K562 (cell line): Measurements from ENCODE around the gene CACNA1C. TPM values are rescaled to one million over a fixed set of nuclear protein-coding genes. Genes with fewer than 3 reads are reported as not detected.

Source experiments
- ATAC-seq: fragments of 200-7000 bp; cut with Tn5 transposase; 3 replicates; pipeline ENCODE4 v1.9.1; 2020; ENCODE audit warnings: moderate library complexity
- BruUV-seq: library from RNA; stranded (reverse); fragments of 400-500 nt; replicated peaks from 2 replicates; lab custom pipeline; 2021; lab: Mats Ljungman, UMichigan
- CTCF ChIA-PET: fragments of 300-600 bp; formaldehyde crosslinking; extraction: SDS; loops from one replicate; lab custom pipeline; 2021; ENCODE audit warnings: low intra/inter-chr PET ratio; lab: Yijun Ruan, JAX
- POLR2A ChIA-PET: fragments of 300-600, 350-650 bp; sonication (Branson Sonifier 250); formaldehyde crosslinking; extraction: SDS; loops from one replicate; lab custom pipeline; 2021; ENCODE audit warnings: antibody characterized with exemption, inconsistent platforms; lab: Yijun Ruan, JAX
- DNase-seq, 4 experiments: peaks; one replicate each; pipeline versions ENCODE4 v3.0.0 to v3.0.0-alpha.2; 2011 to 2018; ENCODE audit warnings: low spot score in 3 of 4, mixed read lengths in 3 of 4; ENCODE audit errors: extremely low read depth in 1 of 4
- FAIRE-seq: peaks from 2 replicates; lab custom pipeline; 2011; peaks lifted over from hg19 to GRCh38; lab: Jason Lieb, UNC
- H2AFZ ChIP-seq: 2 replicates; pipeline ENCODE4 v1.6.0; 2011; ENCODE audit warnings: low read depth, low read length, control low read depth, inconsistent platforms
- H3K27ac ChIP-seq: fragments of 200-600 bp; 3 replicates; pipeline ENCODE4 v1.8.0; 2011; ENCODE audit warnings: low read depth, mild to moderate bottlenecking, control low read depth, inconsistent platforms, low read length, moderate library complexity, mixed read lengths; ENCODE audit errors: extremely low read depth
- H3K27me3 ChIP-seq, 2 experiments: fragments of 300-600 bp in 1 of 2; 2 replicates in 1 of 2; 3 replicates in 1 of 2; pipeline versions ENCODE4 v1.6.0 to v1.8.0; 2011; ENCODE audit warnings: inconsistent platforms in 2 of 2, low read length in 2 of 2, mild to moderate bottlenecking in 1 of 2, mixed read lengths in 1 of 2, moderate library complexity in 1 of 2; ENCODE audit not compliant: control insufficient read depth in 2 of 2, insufficient read depth in 2 of 2
- H3K36me3 ChIP-seq: fragments of 300-600 bp; 3 replicates; pipeline ENCODE4 v1.8.0; 2011; ENCODE audit warnings: mild to moderate bottlenecking, low read length, inconsistent platforms; ENCODE audit not compliant: control insufficient read depth, insufficient read depth
- H3K4me1 ChIP-seq, 2 experiments: fragments of 200-600 bp in 1 of 2; replicated peaks in 1 of 2; 2 replicates in 1 of 2; 3 replicates in 1 of 2; pipeline versions ENCODE4 v1.5.1 to v1.8.0; 2011; ENCODE audit warnings: inconsistent platforms in 2 of 2, low read length in 2 of 2, mild to moderate bottlenecking in 1 of 2, mixed read lengths in 1 of 2, moderate library complexity in 1 of 2; ENCODE audit not compliant: control insufficient read depth in 2 of 2, insufficient read depth in 2 of 2
- H3K4me2 ChIP-seq: 2 replicates; pipeline ENCODE4 v1.6.1; 2011; ENCODE audit warnings: low read length, control low read depth, inconsistent platforms, mixed read lengths; ENCODE audit not compliant: insufficient read depth
- H3K4me3 ChIP-seq: fragments of 200-600 bp; sonication (generic), shearing (Covaris generic); 2 replicates; pipeline ENCODE4 v1.5.1; 2016; ENCODE audit warnings: control low read depth, inconsistent platforms
- H3K79me2 ChIP-seq: fragments of 200-600 bp; 3 replicates; pipeline ENCODE4 v1.8.0; 2011; ENCODE audit warnings: low read length, inconsistent platforms; ENCODE audit not compliant: control insufficient read depth, insufficient read depth
- H3K9ac ChIP-seq, 2 experiments: 2 replicates each; pipeline versions ENCODE4 v1.6.0 to v1.6.1; 2011; ENCODE audit warnings: low read depth in 2 of 2, low read length in 2 of 2, control low read depth in 1 of 2, inconsistent platforms in 1 of 2, mild to moderate bottlenecking in 1 of 2, mixed read lengths in 1 of 2; ENCODE audit not compliant: insufficient read depth in 1 of 2
- H3K9me1 ChIP-seq: one replicate; pipeline ENCODE4 v1.6.0; 2011; ENCODE audit warnings: inconsistent platforms, mild to moderate bottlenecking, low read length, moderate library complexity; ENCODE audit not compliant: control insufficient read depth, insufficient read depth
- H3K9me3 ChIP-seq: replicated peaks from 2 replicates; pipeline ENCODE4 v1.5.1; 2011; ENCODE audit warnings: low read depth, low read length, inconsistent platforms; ENCODE audit not compliant: control insufficient read depth, insufficient read depth
- H4K20me1 ChIP-seq: replicated peaks from 2 replicates; pipeline ENCODE4 v1.6.1; 2011; ENCODE audit warnings: low read length, inconsistent platforms, mixed read lengths; ENCODE audit not compliant: control insufficient read depth, insufficient read depth
- GTF2E2 ChIP-seq: fragments of 200-800 bp; sonication (Bioruptor generic); IDR thresholded peaks from 2 replicates; pipeline ENCODE4 v1.6.1; 2016; ENCODE audit warnings: missing genetic modification characterization, missing compliant biosample characterization
- HOXB6 ChIP-seq: fragments of 250-450 bp; sonication (Bioruptor Pico); IDR thresholded peaks from 2 replicates; pipeline ENCODE4 v1.5.1; 2022; ENCODE audit warnings: mild to moderate bottlenecking, borderline replicate concordance
- IRF9 ChIP-seq: fragments of 450-650 bp; IDR thresholded peaks from 2 replicates; pipeline ENCODE4 v1.6.1; 2016; ENCODE audit warnings: missing biosample characterization, missing genetic modification characterization
- MEF2A ChIP-seq: IDR thresholded peaks from 2 replicates; pipeline ENCODE4 v1.6.1; 2011; ENCODE audit warnings: low read depth, mild to moderate bottlenecking, low read length, moderate library complexity; ENCODE audit not compliant: control insufficient read depth
- MYNN ChIP-seq, 2 experiments: sonication (generic); formaldehyde crosslinking in 1 of 2; IDR thresholded peaks; 2 replicates each; pipeline versions ENCODE4 v1.5.0 to v1.6.1; 2016 to 2020; ENCODE audit warnings: antibody characterized with exemption in 1 of 2, missing genetic modification reagents in 1 of 2
- NEUROD1 ChIP-seq: fragments of 150-350 bp; IDR thresholded peaks from 2 replicates; pipeline ENCODE4 v1.6.1; 2014; ENCODE audit warnings: borderline replicate concordance, low read length, low read depth; ENCODE audit not compliant: partially characterized antibody
- PHB ChIP-seq: fragments of 250-450 bp; sonication (Bioruptor Pico); IDR thresholded peaks from 2 replicates; pipeline ENCODE4 v1.5.0; 2021
- PURB ChIP-seq: sonication (generic); formaldehyde crosslinking; IDR thresholded peaks from 2 replicates; pipeline ENCODE4 v1.9.0; 2021; ENCODE audit warnings: low read depth, mild to moderate bottlenecking, missing genetic modification reagents
- TCF3 ChIP-seq: sonication (generic); formaldehyde crosslinking; IDR thresholded peaks from 2 replicates; pipeline ENCODE4 v1.4.0; 2020; ENCODE audit warnings: mild to moderate bottlenecking, missing genetic modification reagents
- XRCC5 ChIP-seq: fragments of 200-400 bp; formaldehyde crosslinking; IDR thresholded peaks from 2 replicates; pipeline ENCODE4 v1.6.1; 2017; ENCODE audit warnings: low read depth, mild to moderate bottlenecking, low read length
- ZNF124 ChIP-seq: sonication (generic); formaldehyde crosslinking; IDR thresholded peaks from 2 replicates; pipeline ENCODE4 v1.8.1; 2022; ENCODE audit warnings: missing genetic modification reagents
- ZNF639 ChIP-seq, 2 experiments: fragments of 200-800 bp in 1 of 2; sonication (Bioruptor generic) in 1 of 2; sonication (generic) in 1 of 2; formaldehyde crosslinking in 1 of 2; IDR thresholded peaks in 1 of 2; conservative IDR thresholded peaks in 1 of 2; 2 replicates each; pipeline versions ENCODE4 v1.5.0 to v1.6.1; 2016 to 2020; ENCODE audit warnings: missing compliant biosample characterization in 1 of 2, missing genetic modification characterization in 1 of 2, missing genetic modification reagents in 1 of 2
- WGBS: fragments of 100-300 bp; shearing (Covaris generic); methylation state at CpG from one replicate; pipeline ENCODE4 v1.1.6; 2016; ENCODE audit warnings: low coverage, mixed read lengths; ENCODE audit not compliant: insufficient coverage; ENCODE audit errors: missing lambda C conversion rate; 5-methylcytosine and 5-hydroxymethylcytosine counted together
- in situ Hi-C: fragments of 300-500 bp; cut with MboI; formaldehyde crosslinking; loops from 4 replicates; pipeline ENCODE4 v1.15.0; 2018; ENCODE audit warnings: inconsistent platforms, mixed read lengths
- intact Hi-C: fragments of 100-400 bp; cut with micrococcal nuclease; formaldehyde crosslinking; loops from 2 replicates; pipeline ENCODE4 v1.14.2; 2022
- polyA plus RNA-seq, 8 experiments: library from polyadenylated mRNA; depleted of rRNA in 4 of 8; stranded (reverse) in 5 of 8; unstranded in 3 of 8; fragments of >200 nt; fragmentation: Nextera tagmentation in 2 of 8; fragmentation: Illumina TruSeq in 1 of 8; extraction: Ambion mirVana in 2 of 8; extraction: Trizol in 1 of 8; gene quantifications; 2 replicates each; pipeline versions ENCODE4 v1.2.1 to v1.2.3, GENCODE V29; 2011 to 2014; ENCODE audit warnings: inconsistent platforms in 1 of 8, missing spikeins in 1 of 8
- total RNA-seq, 7 experiments: library from RNA; depleted of rRNA in 6 of 7; stranded (reverse); fragments of >200 nt in 6 of 7; fragmentation: Illumina TruSeq in 2 of 7; extraction: Trizol in 2 of 7; gene quantifications; 2 replicates each; pipeline versions ENCODE4 v1.2.1 to v1.2.3, GENCODE V29; 2011 to 2021; ENCODE audit warnings: low replicate concordance in 1 of 7

Gene CACNA1C
- total and polyA plus RNA-seq, 9 of the 15 experiments (the other 6 are each of a cell fraction or from before 2014, with no cell fraction given): not detected

GRCh38 chr12:2337031-2338010 is 284.5 kb downstream of the CACNA1C start (continued):
- TF ChIP-seq TCF3 (CRISPR knock-in tag) (no peak), NEUROD1 (no peak), HOXB6 (CRISPR knock-in tag) (no peak), IRF9 (no peak), MYNN (IDR thresholded peaks at IDR 0.05) (no peak), MYNN (CRISPR knock-in tag; IDR thresholded peaks at IDR 0.05) (no peak), MEF2A (no peak), GTF2E2 (tag) (no peak)

GRCh38 chr12:2338381-2338780 is 285.6 kb downstream of the CACNA1C start:
- CTCF ChIA-PET: no interaction called here
- 30% methylated on average over 5 of the region's 5 CpGs for WGBS
- no peaks in the 10 kb centered on the region for H3K36me3 ChIP-seq

More at GRCh38 chr12:2338381-2338780, 285.6 kb downstream of the CACNA1C start:
- Histone ChIP-seq H3K79me2 (no peaks in the 10 kb centered on the region), H3K4me3 (no peak overlapping the region), H3K4me1 (peaks cover 3 to 22% of the 10 kb centered on the region in 2 experiments; a peak in 3 of 5 replicates), H3K9me3 (no peaks in the 10 kb centered on the region), H3K4me2 (no peak overlapping the region), H4K20me1 (no peaks in the 10 kb centered on the region), H3K9ac (no peak overlapping the region), H3K27me3 (peaks cover 0 to 9% of the 10 kb centered on the region in 2 experiments; a peak in 1 of 5 replicates), H2AFZ (no peak overlapping the region), H3K27ac (no peak overlapping the region), H3K9me1 (no peaks in the 10 kb centered on the region)
- TF ChIP-seq XRCC5 (no peak), PURB (CRISPR knock-in tag) (no peak), ZNF639 (CRISPR knock-in tag; conservative IDR thresholded peaks at IDR 0.05 in 1 of 2, IDR thresholded peaks at IDR 0.05 in 1 of 2) (no peak), ZNF124 (CRISPR knock-in tag) (no peak), PHB (no peak)
- FAIRE-seq: no peak
- intact Hi-C loops: no loop called here
- in situ Hi-C loops: no loop called here
- no peak for DNase-seq
- no TSS peak for BruUV-seq
- ATAC-seq: no peak
- POLR2A ChIA-PET: no interaction called here
